ENCODE results near the gene MPEG1. TPM values are rescaled to one million over a fixed set of nuclear protein-coding genes. Genes with fewer than 3 reads are reported as not detected.

MPEG1 gene
- total RNA-seq, 1 donor from 2014 or later = not detected

DNA sequence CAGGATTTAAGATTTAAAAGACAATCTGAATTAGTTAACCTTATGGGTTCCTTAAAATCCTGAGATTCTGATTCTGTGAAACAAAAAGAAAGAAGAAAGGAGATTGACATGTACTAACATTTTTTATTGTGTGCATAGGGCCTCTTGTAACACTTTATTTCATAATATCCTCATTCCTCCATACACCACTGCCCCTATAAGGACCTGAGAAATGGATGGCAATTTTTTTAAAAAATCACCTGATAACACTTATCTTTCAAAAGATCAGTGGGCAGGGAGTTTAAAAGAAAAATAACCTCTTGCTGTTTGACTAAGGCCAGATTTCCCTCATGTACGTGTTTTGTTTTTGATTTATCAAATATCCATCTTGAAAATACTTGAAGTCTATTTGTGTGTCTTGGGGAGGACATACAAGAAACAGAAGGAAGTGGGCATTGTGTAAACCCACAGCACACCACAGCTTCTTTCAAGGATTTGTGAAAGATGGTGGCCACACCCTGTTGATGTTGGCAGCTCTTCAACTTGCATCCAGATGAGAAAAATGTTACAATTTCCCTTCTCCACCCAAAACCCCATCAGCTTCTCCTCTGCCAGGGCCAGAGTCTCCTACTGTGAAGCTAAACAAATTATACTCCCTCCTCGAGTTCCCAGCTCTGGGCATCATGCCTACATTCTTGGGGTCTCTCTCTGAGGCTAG, 35.0 kb upstream of the MPEG1 start:
- TF ChIP-seq CTCF (IDR thresholded peaks at IDR 0.05; ENCODE audit: unreplicated experiment) = no peak
- Mint-ChIP-seq H3K9me3 (ENCODE audit: low read depth) (peaks cover 6% of the 10 kb centered on the region), H3K36me3 (ENCODE audit: insufficient read depth) (no peaks in the 10 kb centered on the region), H3K4me1 (ENCODE audit: low read depth) (no peaks in the 10 kb centered on the region), H3K27me3 (no peaks in the 10 kb centered on the region), H3K4me3 (ENCODE audit: low read depth) (no peak overlapping the region), H3K27ac (no peak overlapping the region)
- DNase-seq (ENCODE audit: low spot score, unreplicated experiment) = no peak

GRCh38 chr11:59243633-59244032, 30.9 kb upstream of the MPEG1 start:
- DNase-seq (ENCODE audit: low spot score, unreplicated experiment) = no peak
- no peak for TF ChIP-seq CTCF (IDR thresholded peaks at IDR 0.05; ENCODE audit: unreplicated experiment)
- H3K4me1 Mint-ChIP-seq (ENCODE audit: low read depth) = no peaks in the 10 kb centered on the region
- H3K36me3 Mint-ChIP-seq (ENCODE audit: insufficient read depth) = no peaks in the 10 kb centered on the region
- no peaks in the 10 kb centered on the region for H3K27me3 Mint-ChIP-seq
- H3K9me3 Mint-ChIP-seq (ENCODE audit: low read depth) = peaks cover 25% of the 10 kb centered on the region
- H3K27ac Mint-ChIP-seq = no peak overlapping the region
- no peak overlapping the region for H3K4me3 Mint-ChIP-seq (ENCODE audit: low read depth)

- Mint-ChIP-seq H3K27me3 (no peaks in the 10 kb centered on the region), H3K9me3 (ENCODE audit: low read depth) (peaks cover 45% of the 10 kb centered on the region), H3K4me1 (ENCODE audit: low read depth) (no peaks in the 10 kb centered on the region), H3K27ac (no peak overlapping the region), H3K36me3 (ENCODE audit: insufficient read depth) (no peaks in the 10 kb centered on the region), H3K4me3 (ENCODE audit: low read depth) (no peak overlapping the region)
- no peak for TF ChIP-seq CTCF (IDR thresholded peaks at IDR 0.05; ENCODE audit: unreplicated experiment)
- no peak for DNase-seq (ENCODE audit: low spot score, unreplicated experiment)
Measured at GRCh38 chr11:59240322-59240721, 27.6 kb upstream of the MPEG1 start.

DNA sequence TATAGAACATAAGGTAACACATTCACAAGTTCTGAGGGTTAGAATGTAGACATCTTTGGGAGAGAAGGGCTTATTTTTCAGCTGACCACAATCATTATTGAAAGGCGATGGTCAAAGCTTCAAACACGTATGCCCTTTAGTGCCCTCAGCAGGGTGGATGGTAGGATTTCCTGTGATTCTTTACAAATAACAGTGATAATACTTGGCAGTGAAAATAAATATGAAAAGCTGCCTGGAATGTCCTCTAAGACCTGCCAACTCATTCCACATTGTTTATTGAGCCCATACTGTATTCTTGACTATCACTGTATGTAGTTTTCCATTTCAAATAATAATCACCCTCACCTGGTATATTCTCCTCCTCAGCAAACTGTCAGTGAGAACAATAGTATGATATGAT, 13.7 kb upstream of the MPEG1 start:
- no peak overlapping the region for H3K4me3 Mint-ChIP-seq (ENCODE audit: low read depth)
- no peaks in the 10 kb centered on the region for H3K4me1 Mint-ChIP-seq (ENCODE audit: low read depth)
- no peak overlapping the region for H3K27ac Mint-ChIP-seq
- H3K36me3 Mint-ChIP-seq (ENCODE audit: insufficient read depth) = no peaks in the 10 kb centered on the region
- no peak for TF ChIP-seq CTCF (IDR thresholded peaks at IDR 0.05; ENCODE audit: unreplicated experiment)
- H3K27me3 Mint-ChIP-seq = no peaks in the 10 kb centered on the region
- no peak for DNase-seq (ENCODE audit: low spot score, unreplicated experiment)
- H3K9me3 Mint-ChIP-seq (ENCODE audit: low read depth) = peaks cover 4% of the 10 kb centered on the region

- H3K36me3 Mint-ChIP-seq (ENCODE audit: insufficient read depth) = no peaks in the 10 kb centered on the region
Measured at GRCh38 chr11:59225017-59225416, 12.3 kb upstream of the MPEG1 start.

More at GRCh38 chr11:59225017-59225416, 12.3 kb upstream of the MPEG1 start:
- H3K9me3 Mint-ChIP-seq (ENCODE audit: low read depth) = no peaks in the 10 kb centered on the region
- no peak overlapping the region for H3K4me3 Mint-ChIP-seq (ENCODE audit: low read depth)
- no peak overlapping the region for H3K27ac Mint-ChIP-seq
- no peaks in the 10 kb centered on the region for H3K27me3 Mint-ChIP-seq
- TF ChIP-seq CTCF (IDR thresholded peaks at IDR 0.05; ENCODE audit: unreplicated experiment) = no peak
- H3K4me1 Mint-ChIP-seq (ENCODE audit: low read depth) = no peaks in the 10 kb centered on the region
- no peak for DNase-seq (ENCODE audit: low spot score, unreplicated experiment)

Data from progenitor cell of endocrine pancreas (in vitro differentiated cells).